Progenitor cell of endocrine pancreas (in vitro differentiated cells): Measurements from ENCODE around the gene TNFAIP6. TPM values are rescaled to one million over a fixed set of nuclear protein-coding genes. Genes with fewer than 3 reads are reported as not detected.

Experiments
- DNase-seq: peaks from one replicate; pipeline ENCODE4 v3.0.0; 2021; ENCODE audit warnings: low spot score; ENCODE audit not compliant: unreplicated experiment
- H3K27ac Mint-ChIP-seq: 2 replicates; pipeline ENCODE4 v1.8.0; 2021; ENCODE audit warnings: mild to moderate bottlenecking, moderate library complexity, mixed read lengths
- H3K27me3 Mint-ChIP-seq: 2 replicates; pipeline ENCODE4 v1.8.0; 2021; ENCODE audit warnings: mixed read lengths
- H3K36me3 Mint-ChIP-seq: 2 replicates; pipeline ENCODE4 v1.8.0; 2022; ENCODE audit warnings: mixed read lengths; ENCODE audit not compliant: insufficient read depth
- H3K4me1 Mint-ChIP-seq: 2 replicates; pipeline ENCODE4 v1.8.0; 2021; ENCODE audit warnings: low read depth, mixed read lengths
- H3K4me3 Mint-ChIP-seq: 2 replicates; pipeline ENCODE4 v1.8.0; 2021; ENCODE audit warnings: low read depth, mild to moderate bottlenecking, moderate library complexity, mixed read lengths
- H3K9me3 Mint-ChIP-seq: 2 replicates; pipeline ENCODE4 v1.8.0; 2021; ENCODE audit warnings: low read depth, mixed read lengths
- total RNA-seq: library from RNA; stranded (reverse); gene quantifications from 2 replicates; pipeline ENCODE4 v1.2.1, GENCODE V29; 2021
- TF ChIP-seq, protein P1 (sequence below): fragments of 200-600 bp; sonication (generic); IDR thresholded peaks from one replicate; pipeline ENCODE4 v1.5.0; 2021; ENCODE audit warnings: antibody characterized with exemption, mild to moderate bottlenecking; ENCODE audit not compliant: unreplicated experiment

The TNFAIP6 gene
- total RNA-seq, 1 donor from 2014 or later = not detected

DNA sequence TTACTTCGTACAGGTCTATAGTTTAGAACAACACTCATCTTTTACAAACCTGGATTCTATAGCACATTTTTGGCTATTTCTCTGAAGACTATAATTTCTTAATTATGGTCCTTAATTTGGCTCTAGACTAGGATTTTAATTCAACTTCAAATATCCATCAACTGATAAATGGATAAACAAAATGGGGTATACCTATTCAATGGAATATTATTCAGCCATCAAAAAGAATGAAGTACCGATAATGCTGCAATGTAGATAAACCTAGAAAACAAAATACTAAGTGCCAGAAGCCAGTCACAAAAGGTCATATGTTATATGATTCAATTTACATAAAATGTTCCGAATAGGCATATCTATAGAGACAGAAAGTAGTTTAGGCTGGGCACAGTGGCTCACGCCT is 37.1 kb downstream of the TNFAIP6 start:
- H3K9me3 Mint-ChIP-seq = peaks cover 6% of the 10 kb centered on the region
- TF ChIP-seq, protein P1, sequence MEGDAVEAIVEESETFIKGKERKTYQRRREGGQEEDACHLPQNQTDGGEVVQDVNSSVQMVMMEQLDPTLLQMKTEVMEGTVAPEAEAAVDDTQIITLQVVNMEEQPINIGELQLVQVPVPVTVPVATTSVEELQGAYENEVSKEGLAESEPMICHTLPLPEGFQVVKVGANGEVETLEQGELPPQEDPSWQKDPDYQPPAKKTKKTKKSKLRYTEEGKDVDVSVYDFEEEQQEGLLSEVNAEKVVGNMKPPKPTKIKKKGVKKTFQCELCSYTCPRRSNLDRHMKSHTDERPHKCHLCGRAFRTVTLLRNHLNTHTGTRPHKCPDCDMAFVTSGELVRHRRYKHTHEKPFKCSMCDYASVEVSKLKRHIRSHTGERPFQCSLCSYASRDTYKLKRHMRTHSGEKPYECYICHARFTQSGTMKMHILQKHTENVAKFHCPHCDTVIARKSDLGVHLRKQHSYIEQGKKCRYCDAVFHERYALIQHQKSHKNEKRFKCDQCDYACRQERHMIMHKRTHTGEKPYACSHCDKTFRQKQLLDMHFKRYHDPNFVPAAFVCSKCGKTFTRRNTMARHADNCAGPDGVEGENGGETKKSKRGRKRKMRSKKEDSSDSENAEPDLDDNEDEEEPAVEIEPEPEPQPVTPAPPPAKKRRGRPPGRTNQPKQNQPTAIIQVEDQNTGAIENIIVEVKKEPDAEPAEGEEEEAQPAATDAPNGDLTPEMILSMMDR = no peak
- no peaks in the 10 kb centered on the region for H3K4me1 Mint-ChIP-seq
- H3K4me3 Mint-ChIP-seq = no peak overlapping the region
- H3K27ac Mint-ChIP-seq = no peak overlapping the region
- no peak for DNase-seq
- no peaks in the 10 kb centered on the region for H3K27me3 Mint-ChIP-seq
- no peaks in the 10 kb centered on the region for H3K36me3 Mint-ChIP-seq

DNA sequence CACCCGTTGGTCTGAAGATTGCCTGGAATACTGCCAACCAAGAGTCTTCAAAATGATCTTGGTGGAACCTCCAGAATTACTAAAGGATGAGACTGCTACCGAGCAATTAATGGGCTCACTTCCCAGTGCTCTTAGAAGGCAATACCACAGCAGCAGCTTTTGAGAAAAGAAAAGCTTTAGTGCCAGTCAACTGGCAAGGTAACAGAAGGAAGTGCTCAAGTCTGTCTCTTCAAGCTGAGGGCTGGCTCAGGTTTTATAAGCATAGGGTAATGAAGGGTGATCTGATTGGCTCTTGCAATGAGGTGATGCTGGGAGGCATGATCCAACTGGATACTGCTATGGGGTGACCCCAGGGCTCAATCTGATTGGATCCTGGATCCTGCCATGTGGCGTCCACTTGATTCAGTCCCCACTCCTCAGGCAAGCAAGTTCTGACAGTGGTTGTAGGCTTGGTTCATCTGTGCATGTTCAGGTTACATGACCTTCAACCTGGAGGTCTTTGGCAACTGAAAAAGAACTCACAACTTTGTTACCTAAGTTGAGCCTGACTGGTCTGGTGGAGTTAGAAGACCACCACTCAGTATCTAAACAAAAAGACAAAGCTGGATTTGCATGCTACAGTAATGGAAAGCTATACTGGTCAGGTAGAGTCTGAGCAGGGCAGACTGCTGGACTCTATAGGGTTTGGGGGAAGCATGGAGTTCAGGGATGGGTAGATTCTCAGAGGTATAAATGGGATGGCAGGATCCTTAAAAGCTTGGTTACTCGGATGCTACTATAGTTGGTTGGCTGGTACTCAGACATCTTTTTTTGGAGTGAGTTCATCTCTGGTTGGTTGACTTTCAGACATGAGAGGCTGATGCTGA is 38.4 kb downstream of the TNFAIP6 start:
- no peak overlapping the region for H3K4me3 Mint-ChIP-seq
- H3K27me3 Mint-ChIP-seq = no peaks in the 10 kb centered on the region
- no peaks in the 10 kb centered on the region for H3K36me3 Mint-ChIP-seq
- no peak for DNase-seq
- TF ChIP-seq, protein P1 = no peak
- H3K27ac Mint-ChIP-seq = no peak overlapping the region
- H3K9me3 Mint-ChIP-seq = peaks cover 6% of the 10 kb centered on the region
- no peaks in the 10 kb centered on the region for H3K4me1 Mint-ChIP-seq

DNA sequence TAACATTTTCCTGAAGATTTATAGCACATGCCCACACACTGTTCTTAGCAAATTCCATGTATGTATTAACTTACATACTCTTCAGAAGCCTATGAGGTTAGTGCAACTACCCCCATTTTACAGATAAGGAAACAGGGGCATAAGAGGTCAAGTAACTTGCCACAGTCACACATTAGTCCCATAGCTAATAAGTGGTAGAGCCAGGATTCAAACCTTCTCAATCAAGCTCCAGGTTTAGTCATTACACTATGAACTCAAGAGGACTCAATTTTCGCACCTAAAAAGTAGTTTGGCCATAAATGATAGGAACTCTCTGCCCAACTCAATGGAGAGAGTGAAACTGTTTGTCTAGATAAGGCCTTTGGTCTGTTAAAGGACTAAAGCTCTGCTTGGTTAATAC is 42.6 kb downstream of the TNFAIP6 start:
- H3K27me3 Mint-ChIP-seq = no peaks in the 10 kb centered on the region
- no peak for DNase-seq
- TF ChIP-seq, protein P1 = no peak
- H3K4me1 Mint-ChIP-seq = no peaks in the 10 kb centered on the region
- H3K4me3 Mint-ChIP-seq = no peak overlapping the region
- peaks cover 3% of the 10 kb centered on the region for H3K9me3 Mint-ChIP-seq
- no peak overlapping the region for H3K27ac Mint-ChIP-seq
- no peaks in the 10 kb centered on the region for H3K36me3 Mint-ChIP-seq

DNA sequence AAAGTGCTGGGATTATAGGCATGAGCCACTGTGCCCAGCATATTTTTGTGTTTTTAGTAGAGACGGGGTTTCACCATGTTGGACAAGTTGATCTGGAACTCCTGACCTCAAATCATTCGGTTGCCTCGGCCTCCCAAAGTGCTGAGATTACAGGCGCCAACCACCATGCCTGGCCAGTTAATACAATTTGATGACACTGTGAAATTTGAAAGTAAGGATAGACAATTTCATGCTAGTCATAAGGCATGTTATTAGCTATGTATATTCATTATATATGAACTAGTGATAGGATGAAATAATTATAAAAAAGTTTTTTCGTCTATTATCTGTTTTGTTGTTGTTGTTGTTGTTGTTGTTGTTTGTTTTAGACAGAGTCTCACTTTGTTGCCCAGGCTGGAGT is 43.8 kb downstream of the TNFAIP6 start:
- Mint-ChIP-seq H3K4me3 (no peak overlapping the region), H3K9me3 (no peaks in the 10 kb centered on the region), H3K27ac (no peak overlapping the region), H3K4me1 (no peaks in the 10 kb centered on the region), H3K36me3 (no peaks in the 10 kb centered on the region), H3K27me3 (no peaks in the 10 kb centered on the region)
- TF ChIP-seq, protein P1 = no peak
- DNase-seq = no peak

DNA sequence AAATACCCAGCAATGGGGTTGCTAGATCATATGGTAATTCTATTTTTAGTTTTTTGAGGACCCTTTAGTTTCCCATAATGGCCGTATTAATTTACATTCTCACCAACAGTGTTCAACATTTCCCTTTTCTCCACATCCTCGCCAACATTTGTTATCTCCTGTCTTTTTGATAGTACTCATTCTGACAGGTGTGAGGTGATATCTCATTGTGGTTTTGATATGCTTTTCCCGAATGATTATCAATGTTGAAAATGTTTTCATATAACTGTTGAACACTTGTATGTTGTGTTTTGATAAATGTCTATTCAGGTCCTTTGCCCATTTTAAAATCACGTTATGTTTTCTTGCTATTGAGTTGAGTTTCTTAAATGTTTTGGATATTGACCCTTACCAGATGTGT is 46.5 kb downstream of the TNFAIP6 start:
- Mint-ChIP-seq H3K4me1 (no peaks in the 10 kb centered on the region), H3K27ac (no peak overlapping the region)

More for the DNA sequence above, 46.5 kb downstream of the TNFAIP6 start:
- Mint-ChIP-seq H3K9me3 (no peaks in the 10 kb centered on the region), H3K36me3 (no peaks in the 10 kb centered on the region), H3K27me3 (no peaks in the 10 kb centered on the region), H3K4me3 (no peak overlapping the region)
- DNase-seq = no peak
- TF ChIP-seq, protein P1 = no peak
